Measurements from ENCODE around the gene RASGRP2.
A peak's percentile ranks its signal among the peaks of the same experiment; 100 is the strongest.

RASGRP2 gene

GRCh38 chr11:64760759-64761420 lies 16.9 kb upstream of the RASGRP2 start:
- no peak overlapping the region for H2AFZ ChIP-seq (ENCODE audit: low read length)

GRCh38 chr11:64759722-64760719 lies 16.1 kb upstream of the RASGRP2 start, which contains the start of gene PYGM:
TSS of gene PYGM (minus strand) at chr11:64759974. CDS start at chr11:64759898, 76 bp downstream.
- H3K23ac ChIP-seq (ENCODE audit: low read depth, low read length, poor library complexity), result peak within 1 kb of the TSS; percentile 77
- peak within 1 kb of the TSS; percentile 95 for H2BK15ac ChIP-seq (ENCODE audit: low read length)
- peak within 1 kb of the TSS; percentile 70 for H3K9ac ChIP-seq (ENCODE audit: low read depth, low read length, poor library complexity)
- peak within 1 kb of the TSS; percentile 90 for H4K91ac ChIP-seq (ENCODE audit: low read depth, low read length, poor library complexity)
- H3K27me3 ChIP-seq (ENCODE audit: control insufficient read depth in 3 of 3, insufficient read depth in 3 of 3, low read depth in 1 of 3, low read length in 3 of 3), result no peaks in the 10 kb centered on the region
- H2BK120ac ChIP-seq (ENCODE audit: low read depth, low read length), result peak within 1 kb of the TSS; percentile 27
- WGBS, 2 donors (ENCODE audit: extremely low coverage in 2 of 2, insufficient read length in 2 of 2, insufficient replicate concordance in 1 of 2), result no CpG with 5 or more reads among the region's 24 CpGs
- H3K18ac ChIP-seq (ENCODE audit: low read length), result peak within 1 kb of the TSS; percentile 93
- peak within 1 kb of the TSS; percentile 77 for H2BK5ac ChIP-seq (ENCODE audit: low read length)
- H3K9me3 ChIP-seq (replicated peaks in 1 of 2; ENCODE audit: control insufficient read depth in 2 of 2, insufficient read depth in 1 of 2, low read depth in 1 of 2, low read length in 2 of 2), result no peaks in the 10 kb centered on the region
- no peak within 1 kb of the TSS for H3K4ac ChIP-seq (ENCODE audit: low read length)
- no peak within 1 kb of the TSS for H4K8ac ChIP-seq (ENCODE audit: low read depth, low read length)
- peak; percentile 66 for DNase-seq (ENCODE audit: low spot score)
- H2AFZ ChIP-seq (ENCODE audit: low read length), result peak within 1 kb of the TSS; percentile 61
- no peak within 1 kb of the TSS for H2BK12ac ChIP-seq (ENCODE audit: low read length)
- H3K27ac ChIP-seq (replicated peaks; ENCODE audit: low read length), result peak within 1 kb of the TSS; percentile 87
- no peak within 1 kb of the TSS for H3K14ac ChIP-seq (ENCODE audit: low read length)
- peaks cover 40 to 58% of the 10 kb centered on the region in 2 donors for H3K4me1 ChIP-seq (ENCODE audit: control insufficient read depth in 2 of 2, insufficient read depth in 1 of 2, low read depth in 1 of 2, low read length in 2 of 2)
- H3K36me3 ChIP-seq (replicated peaks in 1 of 2; ENCODE audit: control insufficient read depth in 2 of 2, insufficient read depth in 2 of 2, low read length in 2 of 2), result peaks cover 19 to 31% of the 10 kb centered on the region in 2 donors
- peak within 1 kb of the TSS; percentile 87 for H2AK5ac ChIP-seq (ENCODE audit: low read depth, low read length)
- peak within 1 kb of the TSS; percentile 23 for H3K4me2 ChIP-seq (ENCODE audit: insufficient read depth, low read length, poor library complexity, severe bottlenecking)
- peaks cover 3% of the 10 kb centered on the region for H3K79me1 ChIP-seq (ENCODE audit: low read depth, low read length)
- H3K4me3 ChIP-seq (ENCODE audit: low read length in 2 of 2), result no peak within 1 kb of the TSS

More at GRCh38 chr11:64760759-64761420, 16.9 kb upstream of the RASGRP2 start:
- peaks cover 24 to 40% of the 10 kb centered on the region in 2 donors for H3K36me3 ChIP-seq (replicated peaks in 1 of 2; ENCODE audit: control insufficient read depth in 2 of 2, insufficient read depth in 2 of 2, low read length in 2 of 2)
- no peak overlapping the region for H2BK5ac ChIP-seq (ENCODE audit: low read length)
- no peak overlapping the region for H4K8ac ChIP-seq (ENCODE audit: low read depth, low read length)
- H3K4me1 ChIP-seq (ENCODE audit: control insufficient read depth in 2 of 2, insufficient read depth in 1 of 2, low read depth in 1 of 2, low read length in 2 of 2), result peaks cover 43 to 62% of the 10 kb centered on the region in 2 donors
- no peak overlapping the region for H2BK12ac ChIP-seq (ENCODE audit: low read length)
- DNase-seq (ENCODE audit: low spot score), result no peak
- H3K4me3 ChIP-seq (ENCODE audit: low read length in 2 of 2), result no peak overlapping the region
- H3K18ac ChIP-seq (ENCODE audit: low read length), result peak overlapping the region; percentile 65
- H2AK5ac ChIP-seq (ENCODE audit: low read depth, low read length), result no peak overlapping the region
- H3K79me1 ChIP-seq (ENCODE audit: low read depth, low read length), result peaks cover 3% of the 10 kb centered on the region
- no peak overlapping the region for H3K23ac ChIP-seq (ENCODE audit: low read depth, low read length, poor library complexity)
- no peak overlapping the region for H4K91ac ChIP-seq (ENCODE audit: low read depth, low read length, poor library complexity)
- no peak overlapping the region for H3K4ac ChIP-seq (ENCODE audit: low read length)
- peak overlapping the region; percentile 31 for H3K27ac ChIP-seq (replicated peaks; ENCODE audit: low read length)
- H3K9ac ChIP-seq (ENCODE audit: low read depth, low read length, poor library complexity), result no peak overlapping the region
- H3K14ac ChIP-seq (ENCODE audit: low read length), result no peak overlapping the region
- H3K4me2 ChIP-seq (ENCODE audit: insufficient read depth, low read length, poor library complexity, severe bottlenecking), result no peak overlapping the region
- no peak overlapping the region for H2BK120ac ChIP-seq (ENCODE audit: low read depth, low read length)
- no peaks in the 10 kb centered on the region for H3K27me3 ChIP-seq (ENCODE audit: control insufficient read depth in 3 of 3, insufficient read depth in 3 of 3, low read depth in 1 of 3, low read length in 3 of 3)
- no CpG with 5 or more reads among the region's 7 CpGs for WGBS, 2 donors (ENCODE audit: extremely low coverage in 2 of 2, insufficient read length in 2 of 2, insufficient replicate concordance in 1 of 2)
- no peaks in the 10 kb centered on the region for H3K9me3 ChIP-seq (replicated peaks in 1 of 2; ENCODE audit: control insufficient read depth in 2 of 2, insufficient read depth in 1 of 2, low read depth in 1 of 2, low read length in 2 of 2)
- H2BK15ac ChIP-seq (ENCODE audit: low read length), result no peak overlapping the region

- H3K9ac ChIP-seq (ENCODE audit: low read depth, low read length, poor library complexity), result peak overlapping the region; percentile 70
- DNase-seq (ENCODE audit: low spot score), result no peak
- peak overlapping the region; percentile 61 for H2AFZ ChIP-seq (ENCODE audit: low read length)
- H3K9me3 ChIP-seq (replicated peaks in 1 of 2; ENCODE audit: control insufficient read depth in 2 of 2, insufficient read depth in 1 of 2, low read depth in 1 of 2, low read length in 2 of 2), result no peaks in the 10 kb centered on the region
- peaks cover 13 to 23% of the 10 kb centered on the region in 2 donors for H3K36me3 ChIP-seq (replicated peaks in 1 of 2; ENCODE audit: control insufficient read depth in 2 of 2, insufficient read depth in 2 of 2, low read length in 2 of 2)
- peak overlapping the region; percentile 90 for H4K91ac ChIP-seq (ENCODE audit: low read depth, low read length, poor library complexity)
- no CpG with 5 or more reads among the region's 21 CpGs for WGBS, 2 donors (ENCODE audit: extremely low coverage in 2 of 2, insufficient read length in 2 of 2, insufficient replicate concordance in 1 of 2)
- H3K4me2 ChIP-seq (ENCODE audit: insufficient read depth, low read length, poor library complexity, severe bottlenecking), result no peak overlapping the region
- peak overlapping the region; percentile 52 for H3K27ac ChIP-seq (replicated peaks; ENCODE audit: low read length)
- peak overlapping the region; percentile 93 for H3K18ac ChIP-seq (ENCODE audit: low read length)
- no peak overlapping the region for H4K8ac ChIP-seq (ENCODE audit: low read depth, low read length)
- no peak overlapping the region for H3K14ac ChIP-seq (ENCODE audit: low read length)
- peak overlapping the region; percentile 87 for H2AK5ac ChIP-seq (ENCODE audit: low read depth, low read length)
- H3K27me3 ChIP-seq (ENCODE audit: control insufficient read depth in 3 of 3, insufficient read depth in 3 of 3, low read depth in 1 of 3, low read length in 3 of 3), result no peaks in the 10 kb centered on the region
- H3K4me3 ChIP-seq (ENCODE audit: low read length in 2 of 2), result no peak overlapping the region
- H2BK15ac ChIP-seq (ENCODE audit: low read length), result peak overlapping the region; percentile 95
- H3K4me1 ChIP-seq (ENCODE audit: control insufficient read depth in 2 of 2, insufficient read depth in 1 of 2, low read depth in 1 of 2, low read length in 2 of 2), result peaks cover 36 to 53% of the 10 kb centered on the region in 2 donors
- H2BK12ac ChIP-seq (ENCODE audit: low read length), result no peak overlapping the region
- peak overlapping the region; percentile 77 for H2BK5ac ChIP-seq (ENCODE audit: low read length)
- H2BK120ac ChIP-seq (ENCODE audit: low read depth, low read length), result peak overlapping the region; percentile 27
- peaks cover 2% of the 10 kb centered on the region for H3K79me1 ChIP-seq (ENCODE audit: low read depth, low read length)
- no peak overlapping the region for H3K4ac ChIP-seq (ENCODE audit: low read length)
- peak overlapping the region; percentile 77 for H3K23ac ChIP-seq (ENCODE audit: low read depth, low read length, poor library complexity)
Observed at GRCh38 chr11:64759131-64759721, 15.3 kb upstream of the RASGRP2 start.
